ENCODE measurements around the gene DMKN. TPM values are rescaled to one million over a fixed set of nuclear protein-coding genes. Genes with fewer than 3 reads are reported as not detected.

Gene DMKN
- polyA plus RNA-seq, 3 donors = not detected

GRCh38 chr19:35555301-35556005, 42.0 kb upstream of the DMKN start:
- Histone ChIP-seq H4K20me1 (ENCODE audit: insufficient read depth, low read length) (no peaks in the 10 kb centered on the region), H3K27ac (ENCODE audit: low read depth in 1 of 2, low read length in 2 of 2) (no peak overlapping the region), H3K36me3 (replicated peaks in 1 of 2; ENCODE audit: control insufficient read depth in 1 of 2, insufficient read depth in 2 of 2, low read length in 2 of 2) (no peaks in the 10 kb centered on the region), H3K9ac (ENCODE audit: insufficient read depth, low read length, poor library complexity, severe bottlenecking) (no peak overlapping the region), H3K4me2 (replicated peaks; ENCODE audit: extremely low read depth, low read length, poor library complexity, severe bottlenecking) (no peak overlapping the region), H3K4me3 (replicated peaks in 1 of 3; ENCODE audit: low read depth in 2 of 3, low read length in 3 of 3) (no peak overlapping the region), H3K4me1 (ENCODE audit: control insufficient read depth in 1 of 2, insufficient read depth in 2 of 2, low read length in 2 of 2) (peaks cover 11 to 14% of the 10 kb centered on the region in 2 donors), H2AFZ (ENCODE audit: insufficient read depth, low read depth, low read length, poor library complexity, severe bottlenecking) (no peak overlapping the region), H3K79me2 (ENCODE audit: insufficient read depth, low read length) (no peaks in the 10 kb centered on the region), H3K9me3 (replicated peaks in 1 of 2; ENCODE audit: control insufficient read depth in 1 of 2, insufficient read depth in 1 of 2, low read length in 2 of 2) (peaks cover 0 to 5% of the 10 kb centered on the region in 2 donors), H3K27me3 (ENCODE audit: control insufficient read depth in 2 of 2, insufficient read depth in 2 of 2, low read length in 2 of 2) (peaks cover 0 to 23% of the 10 kb centered on the region in 2 donors)
- Mint-ChIP-seq H3K27me3 (ENCODE audit: low read depth in 3 of 3) (peaks cover 31 to 44% (median 35%) of the 10 kb centered on the region in 3 donors), H3K9me3 (peaks cover 0 to 13% (median 2%) of the 10 kb centered on the region in 7 donors), H3K4me1 (peaks cover 10% of the 10 kb centered on the region), H3K27ac (no peak overlapping the region), H3K36me3 (peaks cover 6 to 7% of the 10 kb centered on the region in 2 donors), H3K4me3 (no peak overlapping the region)
- DNase-seq = peak in 1 of 3 donors; percentile 5
- intact Hi-C loops (cut with micrococcal nuclease) = no loop called here
- WGBS (ENCODE audit: insufficient coverage) = 80% methylated on average over 23 of the region's 30 CpGs
- no peak for TF ChIP-seq CTCF (IDR thresholded peaks at IDR 0.05)

GRCh38 chr19:35554076-35554475, 40.6 kb upstream of the DMKN start:
- Histone ChIP-seq H3K9ac (ENCODE audit: insufficient read depth, low read length, poor library complexity, severe bottlenecking) (no peak overlapping the region), H3K27me3 (ENCODE audit: control insufficient read depth in 2 of 2, insufficient read depth in 2 of 2, low read length in 2 of 2) (peaks cover 0 to 16% of the 10 kb centered on the region in 2 donors), H3K36me3 (replicated peaks in 1 of 2; ENCODE audit: control insufficient read depth in 1 of 2, insufficient read depth in 2 of 2, low read length in 2 of 2) (no peaks in the 10 kb centered on the region), H4K20me1 (ENCODE audit: insufficient read depth, low read length) (peaks cover 4% of the 10 kb centered on the region), H3K79me2 (ENCODE audit: insufficient read depth, low read length) (no peaks in the 10 kb centered on the region), H3K4me3 (replicated peaks in 1 of 3; ENCODE audit: low read depth in 2 of 3, low read length in 3 of 3) (no peak overlapping the region), H3K27ac (ENCODE audit: low read depth in 1 of 2, low read length in 2 of 2) (no peak overlapping the region), H3K4me2 (replicated peaks; ENCODE audit: extremely low read depth, low read length, poor library complexity, severe bottlenecking) (no peak overlapping the region), H3K4me1 (ENCODE audit: control insufficient read depth in 1 of 2, insufficient read depth in 2 of 2, low read length in 2 of 2) (peaks cover 11 to 14% of the 10 kb centered on the region in 2 donors), H3K9me3 (replicated peaks in 1 of 2; ENCODE audit: control insufficient read depth in 1 of 2, insufficient read depth in 1 of 2, low read length in 2 of 2) (peaks cover 0 to 5% of the 10 kb centered on the region in 2 donors), H2AFZ (ENCODE audit: insufficient read depth, low read depth, low read length, poor library complexity, severe bottlenecking) (no peak overlapping the region)
- 92% methylated on average over 3 of the region's 5 CpGs for WGBS (ENCODE audit: insufficient coverage)
- Mint-ChIP-seq H3K4me1 (peaks cover 12% of the 10 kb centered on the region), H3K4me3 (peak overlapping the region in 1 of 2 donors; percentile 9), H3K27ac (no peak overlapping the region), H3K36me3 (peaks cover 7 to 8% of the 10 kb centered on the region in 2 donors), H3K27me3 (ENCODE audit: low read depth in 3 of 3) (peaks cover 22 to 30% (median 24%) of the 10 kb centered on the region in 3 donors), H3K9me3 (peaks cover 0 to 7% (median 2%) of the 10 kb centered on the region in 7 donors)
- TF ChIP-seq CTCF (IDR thresholded peaks at IDR 0.05) = no peak
- DNase-seq = no peak
- intact Hi-C loops (cut with micrococcal nuclease) = no loop called here
